COLO829 (cell line): Measurements from ENCODE around the gene SFT2D2.

Experiments
- DNase-seq: peaks from one replicate; pipeline ENCODE4 v3.0.0; 2012; ENCODE audit warnings: low spot score

Gene SFT2D2

DNA sequence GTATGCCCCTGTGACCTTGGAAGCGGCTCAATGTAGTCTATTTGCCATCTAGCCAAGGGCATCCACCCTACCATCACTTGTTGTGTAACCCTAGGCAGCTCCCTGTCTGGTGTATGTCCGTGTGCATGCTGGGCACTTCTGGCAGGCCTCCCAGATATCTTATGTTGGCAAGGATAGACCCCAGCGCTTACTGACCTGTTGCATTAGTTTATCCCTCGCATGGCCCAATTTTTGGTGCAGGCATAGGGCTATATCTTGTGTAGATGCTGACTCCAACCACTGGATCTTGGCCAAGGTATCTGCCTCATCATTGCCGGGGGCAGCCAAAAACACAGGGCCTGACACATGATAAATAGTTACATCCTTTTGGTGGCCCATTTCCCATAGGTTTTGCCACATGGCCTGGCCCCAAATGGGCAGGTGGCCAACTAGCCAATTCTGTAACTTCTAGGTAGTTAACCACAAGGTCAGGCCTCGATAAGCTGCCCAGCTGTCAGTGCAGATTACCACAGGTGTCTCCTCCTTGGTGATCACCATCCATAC, 40.9 kb downstream of the SFT2D2 start:
- DNase-seq = no peak

DNA sequence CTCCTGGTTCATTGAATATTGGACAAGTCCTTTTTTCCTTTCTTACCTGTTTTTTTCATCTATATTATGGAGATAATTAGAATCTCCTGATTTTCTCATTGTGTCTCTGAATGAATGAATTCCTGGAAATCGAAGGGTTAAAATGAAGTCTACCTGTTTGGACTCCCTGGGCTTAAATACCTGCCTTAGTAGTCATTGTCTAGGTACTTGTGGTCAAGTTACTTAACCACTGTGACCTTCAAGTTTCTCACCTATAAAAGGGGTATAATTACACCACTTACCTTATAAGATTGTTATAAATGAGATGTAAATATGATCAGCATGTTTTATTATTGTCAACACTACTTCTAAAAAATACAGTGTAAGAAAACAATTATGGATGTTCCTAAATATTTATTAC, 45.8 kb downstream of the SFT2D2 start:
- DNase-seq = no peak

- no peak for DNase-seq
These were observed 47.8 kb downstream of the SFT2D2 start for GRCh38 chr1:168273575-168273974.

- DNase-seq = no peak
These were observed 53.4 kb downstream of the SFT2D2 start for GRCh38 chr1:168279253-168279652.

DNA sequence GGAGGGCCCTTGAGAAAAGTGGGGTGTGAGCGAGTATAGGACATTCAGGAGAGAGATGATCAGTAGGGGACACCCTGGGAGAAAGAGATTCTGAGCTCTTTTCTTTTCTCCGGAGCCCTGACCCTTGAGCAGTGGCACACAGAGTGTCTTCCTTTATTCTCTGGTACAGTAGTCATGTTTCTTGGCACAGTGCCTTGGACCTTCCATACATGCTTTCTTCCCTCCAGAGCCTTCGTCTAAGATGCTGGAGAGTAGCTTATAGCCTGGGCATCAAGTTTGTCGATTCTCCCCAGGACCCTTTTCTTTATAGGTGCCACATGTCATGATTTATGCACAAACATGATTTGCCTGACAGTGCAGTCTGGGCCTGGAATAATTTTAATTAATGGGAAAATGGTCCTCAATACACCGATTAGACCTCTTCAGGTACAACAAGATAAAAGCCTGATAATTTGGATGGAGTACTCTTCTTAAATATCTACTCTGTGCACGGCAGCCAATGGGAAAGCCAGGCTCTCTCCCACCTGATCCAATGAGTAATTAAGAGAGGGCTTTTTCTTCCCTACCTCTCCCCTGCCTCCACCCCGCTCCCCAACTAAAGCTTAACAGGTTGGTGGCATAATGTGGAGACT, 54.6 kb downstream of the SFT2D2 start, which contains the start of gene TBX19:
Gene TBX19, plus strand, starts transcription at position 582 of the 632 bp plus-strand sequence. CDS start 214 bp downstream, outside the sequence.
- DNase-seq = no peak

GRCh38 chr1:168281603-168282325, 56.0 kb downstream of the SFT2D2 start:
- no peak for DNase-seq

DNA sequence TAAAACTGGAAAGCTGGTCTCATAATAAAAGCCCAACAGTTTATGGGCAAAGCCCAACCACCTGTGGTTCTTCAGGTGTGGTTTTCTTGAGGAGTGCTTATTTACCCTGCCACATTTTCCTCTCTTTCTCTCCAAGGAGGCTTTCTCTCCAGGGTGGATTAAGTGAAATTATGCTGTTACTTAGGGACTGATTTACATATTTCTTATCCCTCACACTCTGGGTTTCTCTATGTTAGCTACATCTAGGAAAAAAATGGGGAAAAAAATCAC, 59.7 kb downstream of the SFT2D2 start:
- no peak for DNase-seq

DNA sequence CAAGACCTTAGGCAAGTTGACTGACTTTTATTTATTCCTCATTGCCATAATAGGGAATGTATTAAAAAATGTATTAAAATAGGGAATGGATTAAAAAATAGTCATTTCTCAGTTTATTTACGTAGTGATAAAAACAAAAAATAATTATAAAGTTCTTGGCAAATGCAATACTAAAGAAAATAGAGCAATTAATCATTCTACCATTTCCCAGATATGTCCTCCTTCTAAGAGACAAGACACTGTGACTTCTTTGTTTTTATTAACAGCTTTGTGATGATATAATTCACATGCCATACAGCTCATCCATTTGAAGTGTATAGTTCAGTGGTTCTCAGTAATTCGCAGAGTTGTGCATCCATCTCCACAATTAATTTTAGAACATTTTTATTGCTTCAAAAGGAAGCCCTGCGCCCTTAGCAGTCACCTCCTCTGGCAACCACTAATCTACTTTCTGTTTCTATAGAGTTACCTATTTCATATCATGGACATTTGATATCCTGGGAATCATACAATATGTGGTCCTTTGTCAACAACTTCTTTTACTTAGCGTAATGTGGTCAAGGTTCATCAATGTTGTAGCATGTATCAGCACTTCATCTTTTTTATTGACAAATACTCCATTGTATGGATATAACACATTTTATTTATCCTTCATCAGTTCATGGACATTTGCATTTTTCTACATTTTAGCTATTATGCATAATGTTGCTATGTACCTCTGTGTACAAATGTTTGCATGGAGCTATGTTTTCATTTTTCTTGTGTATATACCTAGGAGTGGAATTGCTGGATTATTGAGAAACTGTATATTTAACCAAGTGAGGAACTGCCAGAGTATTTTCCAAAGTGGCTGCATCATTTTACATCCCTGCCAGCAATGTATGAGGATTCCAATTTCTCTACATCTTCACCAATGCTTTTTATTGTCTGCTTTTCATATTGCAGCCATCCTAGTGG, 60.4 kb downstream of the SFT2D2 start:
- DNase-seq = no peak

- DNase-seq = peak; percentile 76
These were observed 61.4 kb downstream of the SFT2D2 start for GRCh38 chr1:168287237-168287664.

DNA sequence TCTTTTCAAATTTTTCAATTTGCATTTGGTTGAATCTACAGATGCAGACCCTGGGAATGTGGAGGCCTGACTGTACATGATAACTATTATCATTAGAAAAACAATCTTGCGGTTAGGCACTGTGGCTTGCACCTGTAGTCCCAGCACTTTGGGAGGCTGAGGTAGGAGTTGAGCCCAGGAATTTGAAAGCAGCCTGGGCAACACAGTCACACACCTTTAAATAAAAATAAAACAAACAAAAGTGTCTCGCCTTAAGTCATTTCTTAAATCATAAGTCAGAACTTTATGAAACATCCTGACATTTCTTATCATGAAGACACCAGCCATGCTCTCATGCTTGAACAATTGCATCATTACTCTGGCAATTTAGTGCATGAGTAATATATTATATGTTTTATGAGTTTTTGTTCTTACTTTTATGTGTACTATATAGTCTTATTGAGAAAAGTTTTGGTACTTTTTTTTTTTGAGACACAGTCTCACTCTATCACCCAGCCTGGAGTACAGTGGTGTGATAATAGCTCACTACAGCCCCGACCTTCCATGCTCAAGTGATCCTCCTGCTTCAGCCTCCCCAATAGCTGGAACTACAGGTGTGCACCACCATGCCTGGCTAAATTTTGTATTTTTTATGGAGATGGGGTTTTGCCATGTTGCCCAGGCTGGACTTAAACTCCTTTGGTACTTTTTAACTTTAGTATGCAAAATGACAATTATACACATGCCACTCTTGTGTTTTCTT, 62.7 kb downstream of the SFT2D2 start:
- DNase-seq = no peak

- DNase-seq = no peak
These were observed 65.5 kb downstream of the SFT2D2 start for GRCh38 chr1:168291222-168291837.

DNA sequence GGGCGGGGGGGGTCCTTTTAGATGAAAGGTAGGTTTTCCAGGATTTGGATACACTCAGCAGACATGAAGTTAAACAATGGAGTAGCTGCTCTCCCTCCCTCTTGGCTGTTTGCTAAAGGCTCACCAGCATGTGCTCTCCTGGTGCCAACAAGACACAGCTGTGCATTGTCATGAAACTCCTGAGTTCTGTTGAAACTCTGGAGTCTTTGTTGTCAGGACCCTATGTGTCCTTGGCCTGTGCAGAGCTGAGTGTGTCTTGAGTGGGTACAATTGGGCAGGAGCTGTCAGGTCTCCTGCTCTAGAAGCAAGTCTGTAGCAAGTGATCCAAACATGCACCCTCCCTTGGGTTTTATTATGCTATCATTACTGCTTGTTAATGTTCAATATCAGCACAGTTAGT, 67.6 kb downstream of the SFT2D2 start:
- no peak for DNase-seq

GRCh38 chr1:168295411-168296114, 69.8 kb downstream of the SFT2D2 start:
- DNase-seq = no peak

- DNase-seq = no peak
These were observed 71.4 kb downstream of the SFT2D2 start for GRCh38 chr1:168297019-168297730.

DNA sequence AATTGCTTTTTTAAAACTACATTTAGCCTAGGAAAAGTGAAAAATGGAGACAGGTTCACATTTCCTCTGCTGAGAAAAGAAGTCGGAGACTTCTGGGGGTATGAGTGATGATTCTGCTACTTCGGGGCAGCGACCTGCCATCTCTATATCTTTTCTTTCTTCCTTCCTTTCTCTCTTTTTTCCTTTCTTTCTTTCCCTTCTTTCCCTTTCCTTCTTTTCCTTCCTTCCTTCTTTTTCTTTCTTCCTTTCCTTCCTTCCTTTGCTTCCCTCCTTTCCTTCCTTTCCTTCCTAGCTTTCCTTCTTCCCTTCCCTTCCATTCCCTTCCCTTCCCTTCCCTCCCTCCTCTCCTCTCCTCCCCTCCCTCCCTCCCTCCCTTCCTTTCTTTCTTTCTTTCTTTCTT, 72.6 kb downstream of the SFT2D2 start:
- DNase-seq = no peak

DNA sequence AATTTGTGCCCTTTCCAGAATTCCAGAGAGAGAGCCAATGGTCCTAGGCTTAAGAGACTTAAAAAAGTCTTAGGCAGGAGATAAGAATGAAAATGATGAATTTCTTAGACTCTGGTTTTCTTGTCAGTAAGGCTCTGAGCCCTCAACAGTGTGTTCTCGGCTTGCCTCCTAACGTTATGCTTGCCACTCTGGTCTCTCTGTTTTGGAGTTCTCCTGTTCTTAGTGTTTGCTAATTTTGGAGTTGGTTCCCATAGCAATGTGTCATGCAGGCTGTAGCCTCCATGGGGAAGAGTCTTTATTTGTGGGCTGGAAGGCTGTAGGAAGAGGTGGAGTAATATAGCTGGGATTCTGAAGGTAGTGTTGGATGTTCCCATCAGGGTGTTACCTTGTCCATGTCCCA, 74.8 kb downstream of the SFT2D2 start:
- DNase-seq = no peak

DNA sequence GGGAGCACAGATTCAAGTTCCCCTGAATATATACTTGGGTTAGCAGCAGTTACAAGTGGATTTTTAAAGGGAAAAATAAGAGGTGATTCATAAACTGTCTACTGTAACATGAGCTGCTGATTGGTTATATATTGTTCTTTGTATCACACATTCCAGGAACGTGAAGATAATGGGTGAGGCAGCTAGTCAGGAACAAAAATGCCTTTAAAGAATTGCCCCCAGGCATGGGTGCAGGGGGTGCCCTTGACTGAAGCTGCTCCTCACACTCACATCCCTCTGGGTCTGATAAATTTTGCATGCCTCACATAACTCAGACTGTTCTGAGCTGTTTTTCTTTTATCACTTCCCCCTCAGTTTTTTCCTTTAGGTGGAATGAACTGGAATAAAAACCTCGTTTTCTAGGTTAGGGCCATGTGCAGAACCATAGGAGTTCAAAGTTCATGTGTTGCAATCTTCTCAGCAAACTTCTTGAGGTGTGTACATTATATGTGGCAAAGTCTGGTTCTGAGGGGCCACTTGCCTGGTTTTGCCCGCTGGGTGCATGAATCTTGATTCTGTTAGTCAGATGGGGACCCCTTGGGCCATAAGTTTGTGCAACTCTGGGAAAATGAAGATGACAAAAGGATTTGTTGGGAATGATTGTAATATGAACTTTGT, 76.0 kb downstream of the SFT2D2 start:
- peak; percentile 85 for DNase-seq
